C4-2B (cell line): ENCODE results near the gene SMARCA2.

Source experiments
- ZFX ChIP-seq: fragments of 450-650 bp; IDR thresholded peaks from 2 replicates; pipeline ENCODE4 v1.6.1; 2017
- TF ChIP-seq, protein P1 (sequence below): fragments of 450-650 bp; conservative IDR thresholded peaks from 2 replicates; pipeline ENCODE4 v1.5.1; 2017; ENCODE audit warnings: mild to moderate bottlenecking

GRCh38 chr9:2106666-2107065 is 91.5 kb downstream of the SMARCA2 start:
- TF ChIP-seq, protein P1, sequence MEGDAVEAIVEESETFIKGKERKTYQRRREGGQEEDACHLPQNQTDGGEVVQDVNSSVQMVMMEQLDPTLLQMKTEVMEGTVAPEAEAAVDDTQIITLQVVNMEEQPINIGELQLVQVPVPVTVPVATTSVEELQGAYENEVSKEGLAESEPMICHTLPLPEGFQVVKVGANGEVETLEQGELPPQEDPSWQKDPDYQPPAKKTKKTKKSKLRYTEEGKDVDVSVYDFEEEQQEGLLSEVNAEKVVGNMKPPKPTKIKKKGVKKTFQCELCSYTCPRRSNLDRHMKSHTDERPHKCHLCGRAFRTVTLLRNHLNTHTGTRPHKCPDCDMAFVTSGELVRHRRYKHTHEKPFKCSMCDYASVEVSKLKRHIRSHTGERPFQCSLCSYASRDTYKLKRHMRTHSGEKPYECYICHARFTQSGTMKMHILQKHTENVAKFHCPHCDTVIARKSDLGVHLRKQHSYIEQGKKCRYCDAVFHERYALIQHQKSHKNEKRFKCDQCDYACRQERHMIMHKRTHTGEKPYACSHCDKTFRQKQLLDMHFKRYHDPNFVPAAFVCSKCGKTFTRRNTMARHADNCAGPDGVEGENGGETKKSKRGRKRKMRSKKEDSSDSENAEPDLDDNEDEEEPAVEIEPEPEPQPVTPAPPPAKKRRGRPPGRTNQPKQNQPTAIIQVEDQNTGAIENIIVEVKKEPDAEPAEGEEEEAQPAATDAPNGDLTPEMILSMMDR, result no peak
- no peak for TF ChIP-seq ZFX
